Omental fat pad (tissue), 4 donors: ENCODE measurements around the gene FCSK. TPM values are rescaled to one million over a fixed set of nuclear protein-coding genes. Genes with fewer than 3 reads are reported as not detected.

Source experiments
- ATAC-seq: fragments of 150-250 bp; one replicate; pipeline ENCODE4 v1.9.1; 2016; ENCODE audit warnings: mild to moderate bottlenecking, moderate library complexity; ENCODE audit not compliant: low FRiP score
- DNase-seq: peaks from one replicate; pipeline ENCODE4 v3.0.0-alpha.2; 2019; ENCODE audit warnings: low spot score
- CTCF ChIP-seq, 3 donors: fragments of 450-650 bp; IDR thresholded peaks; one replicate each; pipeline ENCODE4 v1.5.1; 2016 to 2017; ENCODE audit warnings: antibody characterized with exemption in 3 of 3, mild to moderate bottlenecking in 3 of 3, moderate library complexity in 2 of 3
- total RNA-seq, 4 donors: library from RNA; depleted of rRNA; stranded (reverse); fragments of >200 nt; gene quantifications; one replicate each; pipeline ENCODE4 v1.1.0, GENCODE V29; 2016

The FCSK gene
- total RNA-seq, 4 donors from 2014 or later: 7.3 to 17.3 (median 12.8) TPM

DNA sequence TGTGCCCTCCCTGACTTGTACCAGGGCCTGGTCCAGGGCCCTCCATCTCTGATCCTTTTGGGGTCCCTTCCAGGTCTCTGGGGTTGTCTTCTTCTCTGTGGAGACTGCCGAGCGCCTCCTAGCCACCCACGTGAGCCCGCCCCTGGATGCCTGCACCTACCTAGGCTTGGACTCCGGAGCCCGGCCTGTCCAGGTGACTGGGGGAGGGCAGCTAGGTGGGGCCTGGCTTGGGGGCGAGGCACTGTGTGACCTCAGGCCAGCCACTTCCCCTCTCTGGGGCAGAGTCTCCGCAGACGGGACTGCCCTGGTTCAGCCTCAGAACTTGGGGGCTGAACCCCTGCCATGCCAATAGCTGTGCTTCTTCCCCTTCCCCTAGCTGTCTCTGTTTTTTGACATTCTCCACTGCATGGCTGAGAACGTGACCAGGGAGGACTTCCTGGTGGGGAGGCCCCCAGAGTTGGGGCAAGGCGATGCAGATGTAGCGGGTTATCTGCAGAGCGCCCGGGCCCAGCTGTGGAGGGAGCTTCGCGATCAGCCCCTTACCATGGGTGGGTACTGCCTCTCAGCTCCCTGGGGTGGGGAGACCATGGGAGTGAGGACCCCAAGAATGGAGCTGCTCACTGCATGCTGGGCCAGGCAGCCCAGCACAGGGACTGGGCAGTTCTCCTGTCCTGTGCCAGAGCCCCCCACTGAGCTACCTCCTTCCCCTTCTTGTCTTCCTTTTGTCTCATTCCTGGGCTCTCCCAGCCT lies 14.6 kb downstream of the FCSK start:
- DNase-seq (no peak), ATAC-seq (no peak)
- TF ChIP-seq CTCF (IDR thresholded peaks at IDR 0.05): no peak

GRCh38 chr16:70470141-70470926 lies 15.9 kb downstream of the FCSK start:
- ATAC-seq (no peak), DNase-seq (no peak)
- no peak for TF ChIP-seq CTCF (IDR thresholded peaks at IDR 0.05)

DNA sequence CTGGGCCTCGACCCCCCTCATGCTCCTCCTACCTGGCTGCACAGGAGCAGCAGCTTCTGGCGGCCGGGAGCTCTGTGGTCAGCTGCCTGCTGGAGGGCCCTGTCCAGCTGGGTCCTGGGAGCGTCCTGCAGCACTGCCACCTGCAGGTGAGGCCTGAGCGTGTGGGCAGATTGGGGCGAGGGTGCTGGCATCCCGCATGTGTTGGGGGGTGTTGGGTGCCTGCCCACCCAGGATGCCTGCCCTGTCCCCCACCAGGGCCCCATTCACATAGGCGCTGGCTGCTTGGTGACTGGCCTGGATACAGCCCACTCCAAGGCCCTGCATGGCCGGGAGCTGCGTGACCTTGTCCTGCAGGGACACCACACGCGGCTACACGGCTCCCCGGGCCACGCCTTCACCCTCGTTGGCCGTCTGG lies 16.5 kb downstream of the FCSK start:
- DNase-seq (no peak), ATAC-seq (no peak)
- TF ChIP-seq CTCF (IDR thresholded peaks at IDR 0.05): no peak

DNA sequence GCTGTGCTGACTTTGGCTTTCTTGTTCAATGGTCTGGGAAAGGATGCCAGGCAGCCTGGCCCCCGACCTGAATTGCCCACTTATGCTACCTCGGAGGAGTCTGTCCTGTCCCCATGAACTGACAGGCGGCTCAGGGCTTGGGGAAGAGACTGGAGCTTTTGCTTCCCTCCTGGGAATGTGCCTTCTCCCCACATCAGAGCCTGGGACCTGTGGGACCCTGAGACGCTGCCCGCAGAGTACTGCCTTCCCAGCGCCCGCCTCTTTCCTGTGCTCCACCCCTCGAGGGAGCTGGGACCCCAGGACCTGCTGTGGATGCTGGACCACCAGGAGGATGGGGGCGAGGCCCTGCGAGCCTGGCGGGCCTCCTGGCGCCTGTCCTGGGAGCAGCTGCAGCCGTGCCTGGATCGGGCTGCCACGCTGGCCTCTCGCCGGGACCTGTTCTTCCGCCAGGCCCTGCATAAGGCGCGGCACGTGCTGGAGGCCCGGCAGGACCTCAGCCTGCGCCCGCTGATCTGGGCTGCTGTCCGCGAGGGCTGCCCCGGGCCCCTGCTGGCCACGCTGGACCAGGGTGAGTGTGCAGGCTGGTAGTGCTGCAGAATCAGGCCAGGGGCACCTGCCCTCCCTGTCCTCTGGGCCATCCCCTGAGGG lies 18.5 kb downstream of the FCSK start:
- no peak for DNase-seq
- no peak for ATAC-seq
- no peak for TF ChIP-seq CTCF (IDR thresholded peaks at IDR 0.05)

DNA sequence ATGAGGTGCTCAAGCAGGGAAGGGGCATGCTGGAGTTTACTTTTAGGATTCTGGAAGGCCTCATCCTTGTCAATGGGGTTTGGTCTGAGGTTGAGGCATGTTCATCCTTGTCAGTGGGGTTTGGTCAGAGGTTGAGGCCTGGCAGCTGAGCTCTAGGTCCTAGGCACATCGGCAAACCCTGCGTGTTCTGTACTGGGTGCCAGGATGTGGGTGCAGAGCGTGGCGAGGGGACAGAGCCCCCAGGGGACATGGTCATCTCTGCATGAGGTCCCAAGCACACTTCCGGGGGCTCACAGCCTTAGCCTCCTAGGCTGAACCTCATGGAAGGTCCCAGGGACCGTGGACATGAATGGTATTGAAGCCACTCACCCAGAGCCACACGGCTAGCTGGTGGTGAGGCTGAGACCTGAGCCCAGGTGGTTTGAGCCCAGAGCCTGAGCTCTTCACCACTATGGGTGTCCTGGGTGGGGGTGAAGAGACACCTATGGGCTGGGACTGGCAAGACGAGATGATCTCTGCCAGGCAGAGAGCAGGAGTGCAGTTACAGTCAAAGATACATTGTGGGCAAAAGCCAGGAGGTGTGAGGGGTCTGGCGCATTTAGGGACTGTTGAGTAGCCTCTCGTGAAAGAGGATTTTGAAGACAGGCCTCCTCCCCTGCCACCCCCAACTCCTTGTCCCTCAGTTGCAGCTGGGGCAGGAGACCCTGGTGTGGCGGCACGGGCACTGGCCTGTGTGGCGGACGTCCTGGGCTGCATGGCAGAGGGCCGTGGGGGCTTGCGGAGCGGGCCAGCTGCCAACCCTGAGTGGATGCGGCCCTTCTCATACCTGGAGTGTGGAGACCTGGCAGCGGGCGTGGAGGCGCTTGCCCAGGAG lies 19.3 kb downstream of the FCSK start:
- no peak for TF ChIP-seq CTCF (IDR thresholded peaks at IDR 0.05)
- ATAC-seq (no peak), DNase-seq (no peak)

DNA sequence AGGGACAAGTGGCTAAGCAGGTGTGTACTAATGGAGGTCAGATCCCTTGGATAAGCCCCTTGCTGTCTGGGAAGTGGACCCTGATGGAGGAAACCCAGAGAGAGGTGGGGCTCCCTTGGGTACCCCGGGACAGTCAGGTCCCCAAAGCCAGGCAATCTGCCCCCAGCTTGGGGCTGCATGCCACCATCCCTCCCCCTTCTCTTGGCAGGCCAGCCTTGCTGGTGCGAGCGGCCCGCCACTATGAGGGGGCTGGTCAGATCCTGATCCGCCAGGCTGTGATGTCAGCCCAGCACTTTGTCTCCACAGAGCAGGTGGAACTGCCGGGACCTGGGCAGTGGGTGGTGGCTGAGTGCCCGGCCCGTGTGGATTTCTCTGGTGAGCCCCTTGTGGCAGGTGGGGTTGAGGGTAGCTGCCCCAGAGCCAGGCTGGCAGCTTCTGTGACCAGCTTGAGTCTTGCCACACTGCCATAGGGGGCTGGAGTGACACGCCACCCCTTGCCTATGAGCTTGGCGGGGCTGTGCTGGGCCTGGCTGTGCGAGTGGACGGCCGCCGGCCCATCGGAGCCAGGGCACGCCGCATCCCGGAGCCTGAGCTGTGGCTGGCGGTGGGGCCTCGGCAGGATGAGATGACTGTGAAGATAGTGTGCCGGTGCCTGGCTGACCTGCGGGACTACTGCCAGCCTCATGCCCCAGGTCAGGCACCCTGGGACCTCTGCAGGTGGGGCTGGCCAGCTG lies 20.1 kb downstream of the FCSK start:
- ATAC-seq: no peak
- DNase-seq: no peak
- no peak for TF ChIP-seq CTCF (IDR thresholded peaks at IDR 0.05)
